ENCODE data around the gene CACNG1.

CACNG1 gene

GRCh38 chr17:67007266-67007665 is 37.1 kb upstream of the CACNG1 start:
- DNase-seq (ENCODE audit: low read depth): no peak
- no peak overlapping the region for H3K4me3 ChIP-seq (ENCODE audit: low read depth, low read length)
- TF ChIP-seq MYC (IDR thresholded peaks at IDR 0.05; ENCODE audit: low read depth, low read length) (no peak), POLR2A (IDR thresholded peaks at IDR 0.05; ENCODE audit: extremely low read depth, insufficient read length) (no peak), MAX (IDR thresholded peaks at IDR 0.05; ENCODE audit: low read depth, low read length) (no peak)

- no peak for DNase-seq (ENCODE audit: low read depth)
- no peak overlapping the region for H3K4me3 ChIP-seq (ENCODE audit: low read depth, low read length)
- TF ChIP-seq MAX (IDR thresholded peaks at IDR 0.05; ENCODE audit: low read depth, low read length): no peak
- TF ChIP-seq POLR2A (IDR thresholded peaks at IDR 0.05; ENCODE audit: extremely low read depth, insufficient read length): no peak
- TF ChIP-seq CTCF (IDR thresholded peaks at IDR 0.05; ENCODE audit: low read depth, low read length): no peak
- TF ChIP-seq MYC (IDR thresholded peaks at IDR 0.05; ENCODE audit: low read depth, low read length): no peak
Observed at GRCh38 chr17:67008101-67008500, 36.3 kb upstream of the CACNG1 start.

GRCh38 chr17:67011527-67012175 is 32.7 kb upstream of the CACNG1 start:
- no peak for TF ChIP-seq MYC (IDR thresholded peaks at IDR 0.05; ENCODE audit: low read depth, low read length)
- no peak for TF ChIP-seq MAX (IDR thresholded peaks at IDR 0.05; ENCODE audit: low read depth, low read length)
- no peak for TF ChIP-seq POLR2A (IDR thresholded peaks at IDR 0.05; ENCODE audit: extremely low read depth, insufficient read length)
- TF ChIP-seq CTCF (IDR thresholded peaks at IDR 0.05; ENCODE audit: low read depth, low read length): no peak
- no peak for DNase-seq (ENCODE audit: low read depth)
- H3K4me3 ChIP-seq (ENCODE audit: low read depth, low read length): no peak overlapping the region

DNA sequence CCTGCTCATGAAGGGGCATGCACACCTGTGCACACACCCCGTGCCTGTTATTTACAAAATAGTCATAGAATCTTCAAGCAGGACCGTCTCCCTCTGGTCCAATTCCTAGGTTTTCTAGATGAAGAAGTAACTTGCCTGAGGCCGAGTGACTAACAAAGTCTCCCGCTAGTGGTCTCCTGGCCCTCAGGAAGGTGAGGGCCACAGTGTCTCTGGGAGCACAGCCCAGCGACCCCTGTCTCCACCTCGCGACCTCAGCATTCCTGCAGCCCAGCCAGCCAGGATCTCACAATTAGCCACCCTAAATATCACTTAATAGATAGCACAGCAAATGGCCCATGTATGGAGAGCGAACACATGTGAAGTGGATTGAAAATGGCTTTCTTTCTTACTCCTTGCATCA is 30.5 kb upstream of the CACNG1 start:
- no peak for TF ChIP-seq MYC (IDR thresholded peaks at IDR 0.05; ENCODE audit: low read depth, low read length)
- TF ChIP-seq MAX (IDR thresholded peaks at IDR 0.05; ENCODE audit: low read depth, low read length): no peak
- TF ChIP-seq CTCF (IDR thresholded peaks at IDR 0.05; ENCODE audit: low read depth, low read length): no peak
- no peak for TF ChIP-seq POLR2A (IDR thresholded peaks at IDR 0.05; ENCODE audit: extremely low read depth, insufficient read length)
- DNase-seq (ENCODE audit: low read depth): no peak
- H3K4me3 ChIP-seq (ENCODE audit: low read depth, low read length): no peak overlapping the region

GRCh38 chr17:67015001-67015400 is 29.4 kb upstream of the CACNG1 start:
- TF ChIP-seq POLR2A (IDR thresholded peaks at IDR 0.05; ENCODE audit: extremely low read depth, insufficient read length): no peak
- TF ChIP-seq CTCF (IDR thresholded peaks at IDR 0.05; ENCODE audit: low read depth, low read length): no peak
- no peak for TF ChIP-seq MYC (IDR thresholded peaks at IDR 0.05; ENCODE audit: low read depth, low read length)
- TF ChIP-seq MAX (IDR thresholded peaks at IDR 0.05; ENCODE audit: low read depth, low read length): no peak
- H3K4me3 ChIP-seq (ENCODE audit: low read depth, low read length): no peak overlapping the region
- DNase-seq (ENCODE audit: low read depth): no peak

DNA sequence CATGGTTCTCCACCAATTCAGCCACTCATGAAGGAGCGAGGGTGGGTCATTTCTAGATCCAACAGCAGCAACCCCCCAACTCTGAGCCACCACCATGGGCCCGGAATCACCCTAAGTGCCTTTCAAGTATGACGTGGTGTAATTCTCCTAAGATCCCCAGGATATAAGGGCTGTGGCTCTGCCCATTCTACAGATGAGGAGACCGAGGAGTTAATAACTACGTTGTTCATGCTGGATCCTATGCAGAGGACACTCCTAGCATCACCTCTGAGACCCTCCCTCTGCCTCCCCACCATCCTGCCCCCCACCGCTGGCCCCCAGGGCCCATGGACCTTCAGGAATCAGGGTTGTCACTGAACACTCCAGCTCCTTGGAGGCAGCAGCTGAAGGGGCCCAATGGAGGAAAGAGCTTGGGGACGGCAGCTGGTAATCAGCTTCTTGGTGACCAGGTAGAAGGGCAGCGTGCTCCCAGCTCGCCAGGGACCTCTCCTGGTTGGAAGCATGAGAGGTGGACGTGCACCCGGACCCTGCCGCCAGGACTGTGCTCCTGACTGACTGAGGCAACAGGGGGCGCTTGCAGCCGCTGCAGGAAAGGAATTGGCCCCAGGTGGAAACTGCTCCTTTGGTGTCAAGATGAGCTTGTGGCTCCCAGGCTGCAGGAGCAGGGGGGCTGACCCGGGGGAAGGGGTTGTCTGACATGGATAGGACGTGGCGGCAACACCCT is 28.2 kb upstream of the CACNG1 start:
- no peak overlapping the region for H3K4me3 ChIP-seq (ENCODE audit: low read depth, low read length)
- DNase-seq (ENCODE audit: low read depth): no peak
- no peak for TF ChIP-seq MYC (IDR thresholded peaks at IDR 0.05; ENCODE audit: low read depth, low read length)
- no peak for TF ChIP-seq MAX (IDR thresholded peaks at IDR 0.05; ENCODE audit: low read depth, low read length)
- TF ChIP-seq POLR2A (IDR thresholded peaks at IDR 0.05; ENCODE audit: extremely low read depth, insufficient read length): no peak
- TF ChIP-seq CTCF (IDR thresholded peaks at IDR 0.05; ENCODE audit: low read depth, low read length): no peak
